LNCaP clone FGC (cell line): ENCODE results near the gene ZBED1.
"Not testable (repeated sequence)": the region's sequence is repeated elsewhere in the genome, so short reads cannot be mapped to it uniquely, and the experiment has no call there.

Experiments used
- DNase-seq: peaks from one replicate; pipeline ENCODE4 v3.0.0-alpha.2; 2011; ENCODE audit warnings: low read depth
- H3K4me3 ChIP-seq: 2 replicates; pipeline ENCODE4 v1.5.1; 2011; ENCODE audit warnings: mild to moderate bottlenecking, low read depth, low read length, control low read depth
- CTCF ChIP-seq: IDR thresholded peaks from 2 replicates; pipeline ENCODE4 v1.5.1; 2012; ENCODE audit warnings: mild to moderate bottlenecking; ENCODE audit not compliant: control insufficient read depth, insufficient read depth; ENCODE audit errors: extremely low read depth

ZBED1 gene

GRCh38 chrX:2486476-2487133, 14.2 kb downstream of the ZBED1 start:
- H3K4me3 ChIP-seq = no peak overlapping the region
- TF ChIP-seq CTCF = no peak
- DNase-seq = no peak

GRCh38 chrX:2485789-2486345, 14.9 kb downstream of the ZBED1 start:
- TF ChIP-seq CTCF = no peak
- DNase-seq = no peak
- no peak overlapping the region for H3K4me3 ChIP-seq

- TF ChIP-seq CTCF = no peak
- no peak overlapping the region for H3K4me3 ChIP-seq
- no peak for DNase-seq
Observed at GRCh38 chrX:2484721-2485648, 15.8 kb downstream of the ZBED1 start.

GRCh38 chrX:2484256-2484655, 16.5 kb downstream of the ZBED1 start:
- no peak overlapping the region for H3K4me3 ChIP-seq
- no peak for TF ChIP-seq CTCF
- no peak for DNase-seq

GRCh38 chrX:2483398-2484060, 17.2 kb downstream of the ZBED1 start:
- H3K4me3 ChIP-seq = no peak overlapping the region
- DNase-seq = no peak
- TF ChIP-seq CTCF = no peak

- DNase-seq, H3K4me3 ChIP-seq: not testable (repeated sequence)
Observed at GRCh38 chrX:2481597-2481996, 19.2 kb downstream of the ZBED1 start.

- not testable (repeated sequence) for DNase-seq, H3K4me3 ChIP-seq
Observed at GRCh38 chrX:2479982-2480381, 20.8 kb downstream of the ZBED1 start.

GRCh38 chrX:2479420-2479780, 21.4 kb downstream of the ZBED1 start:
- DNase-seq = no peak
- TF ChIP-seq CTCF = no peak
- no peak overlapping the region for H3K4me3 ChIP-seq
